NCI-H128 (cell line): ENCODE results near the gene CHKA.

Experiments used
- DNase-seq: peaks from one replicate; lab custom pipeline; 2025; ENCODE audit not compliant: unreplicated experiment; lab: John Stamatoyannopoulos, UW

The CHKA gene

DNA sequence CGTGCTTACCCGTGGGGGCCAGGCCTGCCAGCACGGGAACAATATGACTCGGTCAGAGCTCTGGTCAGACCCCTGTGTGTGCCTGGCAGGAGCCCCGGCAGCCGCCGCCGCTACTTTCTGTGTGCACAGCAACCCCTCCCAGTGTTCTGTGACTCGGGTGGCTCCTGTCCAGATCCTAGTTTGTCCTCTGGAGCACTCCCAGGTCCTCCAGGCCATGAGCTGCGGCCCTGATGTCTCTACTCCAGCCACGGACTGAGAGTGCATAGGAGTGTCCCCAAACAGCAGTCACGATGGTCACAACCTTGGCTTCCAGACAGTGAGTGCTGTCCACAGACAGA, 87.5 kb downstream of the CHKA start:
- DNase-seq: no peak

DNA sequence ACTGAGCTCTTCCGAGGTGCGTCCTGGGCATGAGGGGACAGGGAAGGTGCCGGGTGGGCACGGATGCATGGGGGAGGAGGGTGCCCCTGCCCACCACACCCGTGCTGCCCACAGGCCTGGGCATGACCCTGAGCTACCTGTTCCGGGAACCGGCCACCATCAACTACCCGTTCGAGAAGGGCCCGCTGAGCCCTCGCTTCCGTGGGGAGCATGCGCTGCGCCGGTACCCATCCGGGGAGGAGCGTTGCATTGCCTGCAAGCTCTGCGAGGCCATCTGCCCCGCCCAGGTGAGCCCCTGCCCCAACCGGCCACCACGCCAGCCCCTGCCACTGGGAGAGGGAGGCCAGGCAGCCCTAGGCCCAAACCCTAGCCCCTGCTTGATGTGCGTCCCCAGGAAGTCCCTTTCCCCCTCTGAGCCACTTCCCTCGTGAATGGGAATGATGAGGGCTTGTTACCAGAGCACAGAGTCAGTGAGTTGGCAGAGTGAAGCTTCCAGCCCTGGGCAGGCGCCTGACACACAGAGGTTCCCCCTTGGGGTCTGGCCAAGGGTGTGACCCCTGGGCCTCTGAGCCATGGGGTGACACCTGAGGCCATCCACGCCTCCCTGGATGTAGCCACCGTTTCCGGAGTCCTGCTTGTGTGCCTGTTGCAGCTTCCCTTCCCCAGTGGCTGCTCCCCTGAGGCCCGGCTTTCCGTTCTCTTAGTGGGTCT, 88.0 kb downstream of the CHKA start:
- no peak for DNase-seq

- no peak for DNase-seq
Observed at GRCh38 chr11:68032003-68032402, 89.2 kb downstream of the CHKA start.

DNA sequence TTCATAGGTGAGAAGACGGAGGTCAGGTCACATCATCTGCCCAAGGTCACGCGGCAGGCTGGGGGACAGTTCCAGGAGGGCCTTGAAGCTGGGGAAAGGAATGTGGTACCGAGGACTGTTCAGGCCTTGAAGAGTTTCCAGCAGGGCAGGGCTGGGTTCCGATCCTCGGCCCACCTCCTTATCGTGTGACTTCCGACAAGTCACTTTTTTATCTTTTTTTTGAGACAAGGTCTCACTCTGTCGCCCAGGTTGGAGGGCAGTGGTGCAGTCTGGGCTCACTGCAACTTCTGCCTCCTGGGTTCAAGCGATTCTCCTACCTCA, 90.1 kb downstream of the CHKA start:
- DNase-seq: no peak

DNA sequence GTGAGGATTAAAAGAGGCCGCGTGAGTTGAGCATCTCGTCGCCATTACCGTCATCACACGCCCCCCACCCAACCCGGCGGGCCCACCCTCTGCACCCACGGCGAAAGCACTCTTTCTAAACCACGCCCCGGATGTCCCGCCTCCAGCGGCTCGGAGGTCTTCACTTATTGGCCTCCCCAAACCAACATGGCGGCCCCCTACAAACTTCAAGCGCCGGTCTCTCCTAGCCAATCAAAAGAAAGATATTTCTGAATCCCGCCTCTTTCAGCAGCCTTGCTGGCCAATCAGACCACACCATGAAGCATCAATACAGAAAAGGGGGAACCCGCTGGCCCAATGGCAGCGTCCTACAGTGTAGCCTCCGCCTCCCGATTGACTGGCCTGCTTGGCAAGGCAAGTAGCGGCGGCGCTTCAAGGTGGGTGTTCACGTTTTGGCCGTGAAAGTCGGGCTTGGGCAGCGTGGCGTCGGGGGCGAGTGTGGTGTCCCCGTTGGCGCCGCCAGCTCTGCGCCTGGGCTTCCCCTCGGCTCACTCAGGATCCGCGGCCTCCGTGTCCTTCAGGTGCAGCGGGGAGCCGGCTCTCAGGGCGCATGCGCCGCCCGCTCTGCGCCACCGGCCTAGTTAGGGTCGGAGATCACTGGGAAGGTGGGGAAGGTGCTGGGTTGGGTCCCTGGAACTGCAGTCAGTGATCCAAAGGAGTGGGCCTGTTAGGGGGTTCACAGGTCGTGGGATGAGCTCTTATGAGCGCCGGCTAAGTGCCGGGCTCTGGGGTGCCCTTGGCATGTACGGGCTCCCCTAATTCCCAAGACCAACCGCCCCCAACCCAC, 90.7 kb downstream of the CHKA start, which contains the start of gene NDUFS8:
TSS of gene NDUFS8 (plus strand) at position 364 of the 826 bp plus-strand sequence. CDS start 1,471 bp downstream, outside the sequence.
- DNase-seq: peak; percentile 98

GRCh38 chr11:68028802-68029545, 92.2 kb downstream of the CHKA start:
- DNase-seq: no peak

- DNase-seq: no peak
Observed at GRCh38 chr11:68027667-68028066, 93.5 kb downstream of the CHKA start.

DNA sequence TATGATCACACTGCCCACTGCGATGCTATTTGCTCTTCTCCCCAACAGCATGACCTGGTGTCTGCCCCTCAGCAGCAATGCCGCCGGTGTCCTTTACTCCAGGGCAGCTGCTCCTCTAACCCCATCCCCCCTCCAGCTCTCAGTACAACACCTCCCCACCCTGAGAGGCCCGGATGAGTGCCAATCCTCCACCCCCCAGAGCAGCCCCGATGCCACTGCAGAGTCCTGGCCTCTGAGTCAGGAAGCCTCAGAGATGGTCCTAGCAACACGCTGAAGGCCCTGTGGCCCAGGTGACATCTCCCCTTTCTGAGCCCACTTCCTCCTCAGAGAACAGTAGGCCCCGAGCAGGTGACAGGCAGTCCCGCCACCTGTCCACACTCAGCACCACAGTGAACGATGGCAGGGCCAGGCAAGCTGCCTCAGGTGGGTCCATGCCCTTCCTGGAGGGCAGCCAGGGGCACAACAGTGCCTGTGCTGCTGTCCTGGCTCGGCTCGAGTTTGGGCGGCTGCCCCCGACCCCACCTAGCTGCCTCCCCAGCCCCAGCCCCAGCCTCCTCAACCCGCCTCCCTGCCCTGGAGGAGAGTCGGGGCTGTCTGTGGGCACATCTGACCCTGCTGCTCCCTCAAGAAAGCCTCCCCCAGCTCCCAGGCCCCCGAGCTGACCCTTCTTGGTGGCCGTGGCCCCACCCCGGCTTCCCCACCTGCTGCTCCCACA, 94.6 kb downstream of the CHKA start:
- DNase-seq: no peak

GRCh38 chr11:68025047-68025446, 96.1 kb downstream of the CHKA start:
- DNase-seq: no peak

DNA sequence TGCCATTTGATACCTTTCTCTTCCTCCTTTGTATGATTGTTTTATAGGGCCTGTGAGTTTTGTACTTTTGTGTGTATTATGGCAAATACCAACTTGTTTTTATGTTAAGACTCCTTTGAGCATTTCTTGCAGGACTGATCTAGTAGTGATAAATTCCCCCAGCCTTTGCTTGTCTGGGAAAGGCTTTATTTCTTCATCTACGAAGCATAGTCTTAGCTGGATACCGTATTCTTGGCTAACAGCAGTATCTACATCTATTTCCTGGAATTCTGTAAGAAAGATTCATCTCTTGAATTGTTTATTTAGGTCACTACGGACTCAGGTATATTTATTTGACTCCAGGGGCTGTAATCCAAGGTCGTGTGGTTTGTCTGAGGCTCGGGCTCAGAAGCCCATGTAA, 96.7 kb downstream of the CHKA start:
- DNase-seq: no peak

DNA sequence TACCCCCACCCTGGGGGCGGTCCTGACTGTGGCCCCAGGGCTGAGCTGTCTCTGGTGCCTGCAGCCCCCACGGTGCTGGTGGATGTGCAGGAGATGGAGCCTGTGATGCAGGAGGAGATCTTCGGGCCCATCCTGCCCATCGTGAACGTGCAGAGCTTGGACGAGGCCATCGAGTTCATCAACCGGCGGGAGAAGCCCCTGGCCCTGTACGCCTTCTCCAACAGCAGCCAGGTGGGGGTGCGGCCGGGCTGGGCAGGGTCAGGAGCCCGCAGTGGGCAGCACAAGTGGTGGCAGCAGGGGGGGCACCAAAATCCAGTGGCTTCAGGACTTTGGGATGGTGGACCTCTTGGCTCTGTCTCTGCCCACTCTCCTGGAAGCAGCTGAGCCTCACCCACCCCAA, 98.7 kb downstream of the CHKA start:
- DNase-seq: no peak

- DNase-seq: no peak
Observed at GRCh38 chr11:68021167-68021787, 99.9 kb downstream of the CHKA start.

DNA sequence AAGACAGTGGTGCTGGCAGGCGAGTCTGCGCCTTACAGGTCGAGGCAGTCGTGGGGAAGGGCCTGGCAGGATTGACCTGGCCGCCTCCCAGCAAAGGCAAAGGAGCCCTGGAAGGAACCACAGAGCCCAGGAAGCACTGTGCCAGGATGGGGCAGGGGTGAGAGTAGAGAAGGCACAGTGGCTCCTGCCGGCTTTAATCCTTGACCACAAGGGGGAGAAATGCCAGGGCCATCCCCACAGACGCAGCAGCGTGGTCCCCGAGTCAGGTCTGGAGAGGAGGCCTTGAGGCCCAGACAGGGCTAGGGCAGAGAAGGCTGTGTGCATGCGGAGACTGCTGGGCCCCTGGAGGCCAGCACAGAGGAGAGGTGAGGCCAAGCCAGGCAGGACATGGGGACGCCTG, 100.6 kb downstream of the CHKA start:
- DNase-seq: no peak

DNA sequence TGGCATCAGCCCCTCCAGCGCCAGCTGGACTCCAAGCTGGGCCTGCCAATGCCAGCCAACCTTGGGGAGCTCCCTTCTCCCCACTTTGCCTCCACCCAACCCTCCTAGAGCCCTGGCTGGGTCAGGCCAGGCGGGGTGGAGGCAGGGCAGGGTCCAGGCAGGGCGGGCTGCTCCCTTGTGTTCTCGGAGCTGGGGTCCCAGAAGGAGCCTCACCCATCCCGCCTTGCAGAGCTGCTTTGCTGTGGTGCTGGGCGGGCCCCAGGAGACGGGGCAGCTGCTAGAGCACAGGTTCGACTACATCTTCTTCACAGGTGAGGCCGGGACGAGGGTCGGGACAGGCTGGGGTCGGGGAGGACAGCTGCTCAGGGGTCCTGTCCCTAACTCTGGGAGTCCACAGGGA, 101.7 kb downstream of the CHKA start:
- DNase-seq: no peak

DNA sequence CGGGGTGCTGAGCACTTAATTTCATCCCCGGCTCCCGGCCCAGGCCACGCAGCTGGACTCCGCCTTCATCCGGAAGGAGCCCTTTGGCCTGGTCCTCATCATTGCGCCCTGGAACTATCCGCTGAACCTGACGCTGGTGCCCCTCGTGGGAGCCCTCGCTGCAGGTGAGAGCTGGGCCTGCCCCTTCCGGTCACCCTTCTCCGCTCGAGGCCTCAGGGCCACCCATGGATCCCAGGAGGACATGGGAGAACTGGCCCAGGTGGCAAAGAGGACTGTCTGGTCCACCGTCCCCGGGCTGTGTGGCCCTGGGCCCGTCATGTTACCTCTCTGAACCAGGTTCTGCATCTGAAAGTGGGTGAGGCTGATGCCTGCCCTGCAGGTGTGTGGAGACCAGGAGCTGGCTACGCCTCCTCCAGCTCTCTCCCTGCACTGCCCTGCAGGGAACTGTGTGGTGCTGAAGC, 102.4 kb downstream of the CHKA start:
- no peak for DNase-seq

- no peak for DNase-seq
Observed at GRCh38 chr11:68017980-68018729, 103.0 kb downstream of the CHKA start.

- no peak for DNase-seq
Observed at GRCh38 chr11:68016904-68017817, 104.0 kb downstream of the CHKA start.

GRCh38 chr11:68016161-68016903, 104.9 kb downstream of the CHKA start:
- no peak for DNase-seq
